SK-N-SH (cell line): Measurements from ENCODE around the gene CNTNAP2. TPM values are rescaled to one million over a fixed set of nuclear protein-coding genes. Genes with fewer than 3 reads are reported as not detected.

ENCODE experiments used
- CTCF ChIA-PET: fragments of 300-600, 350-600 bp; formaldehyde crosslinking; extraction: SDS; loops from one replicate; lab custom pipeline; 2021; lab: Yijun Ruan, JAX
- POLR2A ChIA-PET: fragments of 350-600 bp; sonication (Branson Sonifier 250); formaldehyde crosslinking; extraction: SDS; loops from one replicate; lab custom pipeline; 2020; ENCODE audit warnings: antibody characterized with exemption, inconsistent platforms; lab: Yijun Ruan, JAX
- DNase-seq: peaks from one replicate; pipeline ENCODE4 v3.0.0; 2012
- H2AFZ ChIP-seq: fragments of 200-600 bp; sonication (generic); 2 replicates; pipeline ENCODE4 v1.8.1; 2016; ENCODE audit warnings: antibody characterized with exemption, mild to moderate bottlenecking, low read depth
- H3F3A ChIP-seq: fragments of 200-600 bp; sonication (generic); replicated peaks from 2 replicates; pipeline ENCODE3; 2016; ENCODE audit warnings: antibody characterized with exemption, mild to moderate bottlenecking; ENCODE audit not compliant: insufficient read depth
- H3K27ac ChIP-seq, 2 experiments: fragments of 200-500 bp in 1 of 2; fragments of 200-600 bp in 1 of 2; sonication (Bioruptor generic) in 1 of 2; sonication (generic), shearing (Covaris generic) in 1 of 2; 2 replicates each; pipeline versions ENCODE4 v1.5.1 to v1.6.1; 2014 to 2016; ENCODE audit warnings: low read depth in 2 of 2, inconsistent platforms in 1 of 2, low read length in 1 of 2, mild to moderate bottlenecking in 1 of 2, mixed read lengths in 1 of 2
- H3K27me3 ChIP-seq: fragments of 200-600 bp; sonication (generic), shearing (Covaris generic); 2 replicates; pipeline ENCODE4 v1.6.1; 2016; ENCODE audit warnings: mixed run types; ENCODE audit not compliant: insufficient read depth
- H3K36me3 ChIP-seq, 2 experiments: fragments of 200-500 bp in 1 of 2; fragments of 200-600 bp in 1 of 2; sonication (Bioruptor generic) in 1 of 2; sonication (generic) in 1 of 2; replicated peaks in 1 of 2; 2 replicates each; pipeline versions ENCODE3 to v1.5.1; 2014 to 2016; ENCODE audit warnings: low read length in 1 of 2, mild to moderate bottlenecking in 1 of 2; ENCODE audit not compliant: insufficient read depth in 2 of 2, control insufficient read depth in 1 of 2
- H3K4me1 ChIP-seq, 2 experiments: fragments of 200-500 bp in 1 of 2; fragments of 200-600 bp in 1 of 2; sonication (Bioruptor generic) in 1 of 2; sonication (generic), shearing (Covaris generic) in 1 of 2; 2 replicates each; pipeline versions ENCODE4 v1.5.1 to v1.6.1; 2014 to 2016; ENCODE audit warnings: low read depth in 1 of 2, low read length in 1 of 2, mixed run types in 1 of 2; ENCODE audit not compliant: insufficient read depth in 2 of 2, control insufficient read depth in 1 of 2
- H3K4me2 ChIP-seq: fragments of 200-600 bp; sonication (generic), shearing (Covaris generic); 2 replicates; pipeline ENCODE4 v1.6.1; 2017; ENCODE audit warnings: mixed run types
- H3K4me3 ChIP-seq, 2 experiments: fragments of 200-500 bp in 1 of 2; fragments of 200-600 bp in 1 of 2; sonication (Bioruptor generic) in 1 of 2; sonication (generic), shearing (Covaris generic) in 1 of 2; 2 replicates each; pipeline versions ENCODE4 v1.5.1 to v1.8.1; 2014 to 2016; ENCODE audit warnings: low read depth in 2 of 2, inconsistent platforms in 1 of 2, low read length in 1 of 2, mild to moderate bottlenecking in 1 of 2, mixed read lengths in 1 of 2, moderate library complexity in 1 of 2
- H3K79me2 ChIP-seq: fragments of 200-600 bp; sonication (generic); 2 replicates; pipeline ENCODE4 v1.8.1; 2017; ENCODE audit warnings: mild to moderate bottlenecking; ENCODE audit not compliant: insufficient read depth
- H3K9ac ChIP-seq: fragments of 200-600 bp; sonication (generic); 2 replicates; pipeline ENCODE4 v1.6.1; 2017; ENCODE audit warnings: mixed run types
- H3K9me2 ChIP-seq: fragments of 200-600 bp; sonication (generic); 2 replicates; pipeline ENCODE4 v1.6.1; 2017; ENCODE audit warnings: mixed run types
- H3K9me3 ChIP-seq: fragments of 200-600 bp; sonication (generic); 2 replicates; pipeline ENCODE4 v1.6.1; 2017; ENCODE audit warnings: mixed run types, mild to moderate bottlenecking, moderate library complexity
- H4K20me1 ChIP-seq: fragments of 200-600 bp; sonication (generic); 2 replicates; pipeline ENCODE4 v1.6.1; 2017; ENCODE audit warnings: mild to moderate bottlenecking, mixed run types; ENCODE audit not compliant: insufficient read depth
- EP300 ChIP-seq, 2 experiments: IDR thresholded peaks; 2 replicates each; pipeline versions ENCODE4 v1.4.0 to v1.6.1; 2012; ENCODE audit warnings: borderline replicate concordance in 1 of 2, low read depth in 1 of 2, low read length in 1 of 2
- EZH2phosphoT487 ChIP-seq: fragments of 200-600 bp; sonication (generic); IDR thresholded peaks from 2 replicates; pipeline ENCODE4 v1.6.1; 2017; ENCODE audit warnings: low read depth, mixed run types, mild to moderate bottlenecking, antibody characterized with exemption, moderate library complexity, borderline replicate concordance
- IRF3 ChIP-seq: fragments of 150-350 bp; IDR thresholded peaks from 2 replicates; pipeline ENCODE4 v1.6.1; 2016; ENCODE audit warnings: mild to moderate bottlenecking, low read depth, low read length
- JUND ChIP-seq: IDR thresholded peaks from 2 replicates; pipeline ENCODE4 v1.4.0; 2012
- MAX ChIP-seq: IDR thresholded peaks from 2 replicates; pipeline ENCODE4 v1.4.0; 2012; ENCODE audit warnings: low read depth
- NRF1 ChIP-seq: IDR thresholded peaks from 2 replicates; pipeline ENCODE4 v1.6.1; 2012; ENCODE audit warnings: low read depth, mild to moderate bottlenecking, low read length
- PBX3 ChIP-seq: IDR thresholded peaks from 2 replicates; pipeline ENCODE4; 2012
- POLR2AphosphoS5 ChIP-seq: IDR thresholded peaks from 2 replicates; pipeline ENCODE4 v1.6.1; 2012; ENCODE audit warnings: low read depth, low read length
- RAD21 ChIP-seq: IDR thresholded peaks from 2 replicates; pipeline ENCODE4 v1.6.1; 2012; ENCODE audit warnings: mild to moderate bottlenecking, low read length
- REST ChIP-seq: IDR thresholded peaks from 2 replicates; pipeline ENCODE4 v1.6.1; 2012; ENCODE audit warnings: mild to moderate bottlenecking, low read depth, low read length, moderate library complexity
- RXRA ChIP-seq: IDR thresholded peaks from 2 replicates; pipeline ENCODE4 v1.4.0; 2012; ENCODE audit warnings: low read depth, mild to moderate bottlenecking, borderline replicate concordance
- SIN3A ChIP-seq: IDR thresholded peaks from 2 replicates; pipeline ENCODE4 v1.6.1; 2012; ENCODE audit warnings: low read depth, mild to moderate bottlenecking, low read length, moderate library complexity, borderline replicate concordance
- WGBS: methylation state at CpG from one replicate; pipeline ENCODE4 v1.1.6; 2017; ENCODE audit warnings: low lambda C conversion rate; 5-methylcytosine and 5-hydroxymethylcytosine counted together
- polyA plus RNA-seq, 3 experiments: library from polyadenylated mRNA; depleted of rRNA; stranded (reverse); fragments of >200 nt; gene quantifications; 2 replicates each; pipeline ENCODE4 v1.2.3, GENCODE V29; 2012

CNTNAP2 gene
- polyA plus RNA-seq, 1 of the 3 experiments (the other 2 are of a cell fraction): 3.4 TPM

- no peak overlapping the region for H3K9ac ChIP-seq
- no peaks in the 10 kb centered on the region for H3K36me3 ChIP-seq
- H3K79me2 ChIP-seq: no peaks in the 10 kb centered on the region
- H3K4me3 ChIP-seq: no peak overlapping the region
- H3K9me3 ChIP-seq: no peaks in the 10 kb centered on the region
- H3K27ac ChIP-seq: no peak overlapping the region
- H3K27me3 ChIP-seq: no peaks in the 10 kb centered on the region
- DNase-seq: peak; percentile 46
- TF ChIP-seq EP300 (IDR thresholded peaks at IDR 0.05; ENCODE audit: borderline replicate concordance in 1 of 2, low read depth in 1 of 2, low read length in 1 of 2) (no peak), SIN3A (no peak), EZH2phosphoT487 (no peak), RXRA (no peak), REST (no peak), PBX3 (no peak), RAD21 (no peak), MAX (no peak), IRF3 (no peak), NRF1 (no peak), POLR2AphosphoS5 (no peak), JUND (no peak)
- no peaks in the 10 kb centered on the region for H3K4me1 ChIP-seq
- no peak overlapping the region for H3K4me2 ChIP-seq
- ChIA-PET CTCF (interaction anchor here (0.9 kb wide), 1 partner anchor 9 kb away, joined by 3 read pairs; no protein-coding TSS in a partner anchor), POLR2A (no interaction called here)
- H4K20me1 ChIP-seq: no peaks in the 10 kb centered on the region
- H2AFZ ChIP-seq: no peak overlapping the region
- no peaks in the 10 kb centered on the region for H3F3A ChIP-seq
- no peaks in the 10 kb centered on the region for H3K9me2 ChIP-seq
- WGBS: 0% methylated on average over 2 of the region's 2 CpGs
These were observed 362.4 kb downstream of the CNTNAP2 start for GRCh38 chr7:146479040-146479439.
